22Rv1 (cell line): ENCODE data around the gene NKX6-1.

Source experiments
- H3K27ac ChIP-seq: fragments of 450-650 bp; 2 replicates; pipeline ENCODE4 v1.5.1; 2017
- ZFX ChIP-seq: fragments of 450-650 bp; IDR thresholded peaks from 2 replicates; pipeline ENCODE4 v1.6.1; 2017; ENCODE audit warnings: antibody characterized with exemption, borderline replicate concordance
- TF ChIP-seq, protein P1 (sequence below): fragments of 450-650 bp; IDR thresholded peaks from 2 replicates; pipeline ENCODE4 v1.5.1; 2017; ENCODE audit warnings: mild to moderate bottlenecking

NKX6-1 gene

DNA sequence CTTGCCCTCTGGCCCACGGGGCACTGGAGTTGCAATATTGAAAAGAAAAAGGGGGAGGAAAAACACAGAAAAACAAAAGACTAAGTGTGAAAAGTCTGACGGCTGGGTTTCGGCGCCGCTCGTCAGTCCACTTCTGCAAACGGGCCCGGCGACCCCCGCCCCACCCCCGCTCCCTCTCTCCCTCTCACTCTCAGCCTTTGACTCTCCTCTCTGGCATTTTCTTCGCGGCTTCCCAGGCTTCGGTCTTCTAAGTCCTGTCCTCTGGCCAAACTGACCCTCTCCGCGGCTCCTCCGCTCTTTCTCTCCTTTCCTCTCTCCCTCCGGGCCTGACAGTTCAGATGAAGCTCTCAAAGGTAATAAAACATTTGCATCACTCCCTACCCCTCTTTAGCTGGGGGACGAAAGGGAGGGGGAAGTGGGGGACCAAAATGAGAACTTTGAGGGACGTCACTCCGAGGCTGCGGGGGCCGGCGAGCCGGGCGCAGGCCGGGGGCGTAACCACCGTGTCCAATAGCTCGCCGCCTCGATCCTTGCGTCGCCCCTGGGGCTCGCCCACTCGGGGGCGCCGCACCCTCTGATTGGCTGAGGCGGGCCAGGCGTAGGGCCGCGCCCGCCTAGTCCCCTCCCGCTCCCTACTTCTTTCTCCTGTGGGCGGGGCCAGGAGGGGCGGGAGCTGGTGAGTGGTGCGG is at the start of gene NKX6-1:
Gene NKX6-1 (minus strand): TSS at position 358 of the 689 bp plus-strand sequence. CDS start 1,064 bp downstream, outside the sequence.
- TF ChIP-seq, protein P1, sequence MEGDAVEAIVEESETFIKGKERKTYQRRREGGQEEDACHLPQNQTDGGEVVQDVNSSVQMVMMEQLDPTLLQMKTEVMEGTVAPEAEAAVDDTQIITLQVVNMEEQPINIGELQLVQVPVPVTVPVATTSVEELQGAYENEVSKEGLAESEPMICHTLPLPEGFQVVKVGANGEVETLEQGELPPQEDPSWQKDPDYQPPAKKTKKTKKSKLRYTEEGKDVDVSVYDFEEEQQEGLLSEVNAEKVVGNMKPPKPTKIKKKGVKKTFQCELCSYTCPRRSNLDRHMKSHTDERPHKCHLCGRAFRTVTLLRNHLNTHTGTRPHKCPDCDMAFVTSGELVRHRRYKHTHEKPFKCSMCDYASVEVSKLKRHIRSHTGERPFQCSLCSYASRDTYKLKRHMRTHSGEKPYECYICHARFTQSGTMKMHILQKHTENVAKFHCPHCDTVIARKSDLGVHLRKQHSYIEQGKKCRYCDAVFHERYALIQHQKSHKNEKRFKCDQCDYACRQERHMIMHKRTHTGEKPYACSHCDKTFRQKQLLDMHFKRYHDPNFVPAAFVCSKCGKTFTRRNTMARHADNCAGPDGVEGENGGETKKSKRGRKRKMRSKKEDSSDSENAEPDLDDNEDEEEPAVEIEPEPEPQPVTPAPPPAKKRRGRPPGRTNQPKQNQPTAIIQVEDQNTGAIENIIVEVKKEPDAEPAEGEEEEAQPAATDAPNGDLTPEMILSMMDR, result no peak
- TF ChIP-seq ZFX, result no peak
- peak within 1 kb of the TSS; percentile 49 for H3K27ac ChIP-seq

DNA sequence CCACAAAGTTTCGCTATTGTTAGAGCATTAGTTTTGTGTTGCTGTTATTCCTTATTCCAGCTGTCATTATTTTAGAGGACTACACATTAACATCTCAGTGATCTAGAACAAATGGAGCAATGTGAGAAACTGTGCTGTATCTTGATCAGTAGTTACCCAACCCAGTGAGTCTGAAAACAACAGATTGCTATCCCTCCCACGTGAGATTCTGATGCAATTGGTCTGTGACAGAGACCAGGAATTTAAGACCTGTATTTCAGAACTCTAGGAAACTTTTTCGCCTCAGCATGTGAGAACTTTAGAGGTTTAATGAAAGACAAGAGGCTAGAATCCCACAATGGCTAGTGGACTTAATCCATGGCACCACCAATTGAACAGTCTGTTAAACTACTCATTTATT is 48.1 kb upstream of the NKX6-1 start:
- H3K27ac ChIP-seq, result no peak overlapping the region
- TF ChIP-seq, protein P1, result no peak

DNA sequence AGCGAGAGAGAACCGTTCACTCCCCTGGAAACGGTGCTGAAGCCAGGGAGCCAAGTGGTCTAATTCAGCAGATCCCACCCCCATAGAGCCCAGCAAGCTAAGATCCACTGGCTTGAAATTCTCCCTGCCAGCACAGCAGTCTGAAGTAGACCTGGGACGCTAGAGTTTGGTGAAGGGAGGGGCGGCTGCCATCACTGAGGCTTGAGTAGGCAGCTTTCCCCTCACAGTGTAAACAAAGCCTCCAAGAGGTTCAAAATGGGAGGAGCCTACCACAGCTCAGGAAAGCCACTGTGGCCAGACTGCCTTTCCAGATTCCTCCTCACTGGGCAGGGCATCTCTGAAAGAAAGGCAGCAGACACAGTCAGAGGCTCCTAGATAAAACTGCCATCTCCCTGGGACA is 46.0 kb upstream of the NKX6-1 start:
- H3K27ac ChIP-seq, result no peak overlapping the region
- TF ChIP-seq, protein P1, result no peak
- no peak for TF ChIP-seq ZFX

DNA sequence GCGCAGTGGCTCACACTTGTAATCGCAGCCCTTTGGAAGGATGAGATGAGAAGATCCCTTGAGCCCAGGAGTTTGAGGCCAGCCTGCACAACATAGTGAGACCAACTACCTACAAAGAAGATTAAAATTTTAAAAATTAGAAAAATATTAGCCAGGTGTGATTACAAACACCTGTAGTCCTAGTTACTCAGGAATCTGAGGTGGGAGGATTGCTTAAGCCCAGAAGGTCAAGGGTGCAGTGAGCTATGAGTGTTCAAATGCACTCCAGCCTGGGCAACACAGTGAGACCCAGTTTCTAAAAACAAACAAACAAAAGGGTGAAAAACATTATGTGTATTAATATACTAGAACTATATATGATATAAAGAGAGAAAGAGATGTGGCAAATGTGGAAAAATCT is 36.8 kb upstream of the NKX6-1 start:
- H3K27ac ChIP-seq, result no peak overlapping the region
- TF ChIP-seq, protein P1, result no peak
- no peak for TF ChIP-seq ZFX

DNA sequence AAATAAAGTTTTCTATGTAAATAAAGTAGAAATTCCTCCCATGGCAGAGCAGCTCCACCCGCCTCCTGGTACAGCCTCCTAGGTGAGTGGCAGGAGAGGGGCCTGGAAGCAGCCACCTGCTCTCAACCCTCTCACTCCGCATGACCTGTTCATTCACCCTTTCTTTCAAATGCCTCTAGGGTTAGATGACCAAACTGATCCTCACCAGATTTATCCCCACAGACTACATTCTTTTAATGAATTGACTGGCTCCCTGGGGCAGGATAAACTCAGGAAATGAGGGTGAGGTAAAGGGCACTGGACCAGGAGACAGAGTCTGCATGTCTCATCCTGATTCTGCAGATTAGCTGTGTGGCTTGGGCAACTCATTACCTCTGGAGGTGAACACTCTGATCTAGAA is 32.6 kb upstream of the NKX6-1 start:
- H3K27ac ChIP-seq, result no peak overlapping the region
- TF ChIP-seq, protein P1, result no peak
- TF ChIP-seq ZFX, result no peak

DNA sequence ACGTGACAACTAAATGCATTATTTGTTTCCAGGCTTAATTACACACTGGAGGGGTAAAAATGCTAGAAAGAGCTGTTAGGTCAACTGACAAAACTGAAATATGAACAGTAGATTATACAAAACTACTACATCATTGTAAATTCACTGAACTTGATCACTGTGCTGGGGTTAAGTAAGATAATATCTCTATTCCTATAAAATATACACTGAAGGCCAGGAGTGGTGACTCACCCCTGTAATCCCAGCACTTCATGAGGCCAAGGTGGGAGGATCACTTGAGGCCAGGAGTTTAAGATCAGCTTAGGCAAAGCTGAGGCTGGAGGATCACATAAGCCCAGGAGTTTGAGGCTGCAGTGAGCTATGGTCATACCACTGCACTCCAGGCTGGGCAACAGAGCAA is 31.8 kb upstream of the NKX6-1 start:
- TF ChIP-seq ZFX, result no peak
- TF ChIP-seq, protein P1, result no peak
- H3K27ac ChIP-seq, result no peak overlapping the region

DNA sequence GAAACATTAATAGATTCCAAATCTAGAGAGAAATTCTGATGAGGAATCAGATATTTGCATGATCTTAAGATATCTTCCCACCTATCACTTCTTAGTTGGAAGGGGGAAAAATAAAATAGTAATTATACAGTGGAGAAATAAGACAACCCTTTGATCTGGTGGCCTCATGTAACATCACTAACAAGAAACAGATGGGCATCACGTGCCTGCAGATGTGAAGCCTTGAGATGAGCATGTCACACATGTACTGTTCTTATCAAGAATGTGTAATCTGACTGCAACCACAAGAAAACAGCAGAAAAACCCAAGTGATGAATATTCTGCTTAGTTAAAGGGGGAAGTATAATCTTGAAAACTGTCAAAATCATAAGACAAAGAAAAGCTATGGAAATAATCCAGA is 31.4 kb upstream of the NKX6-1 start:
- no peak overlapping the region for H3K27ac ChIP-seq
- TF ChIP-seq ZFX, result no peak
- TF ChIP-seq, protein P1, result no peak
